ENCODE data around the gene CACNA1A.
A peak's percentile ranks its signal among the peaks of the same experiment; 100 is the strongest.

CACNA1A gene

GRCh38 chr19:13400296-13400695, 106.0 kb downstream of the CACNA1A start:
- Histone ChIP-seq H3K4me1 (ENCODE audit: control insufficient read depth, insufficient read depth, low read length) (no peaks in the 10 kb centered on the region), H3K4me3 (ENCODE audit: low read length) (no peak overlapping the region), H3K9me3 (ENCODE audit: control insufficient read depth, insufficient read depth, low read length) (no peaks in the 10 kb centered on the region), H3K36me3 (ENCODE audit: control insufficient read depth, insufficient read depth, low read length) (no peaks in the 10 kb centered on the region), H3K27me3 (ENCODE audit: control insufficient read depth, insufficient read depth, low read length) (no peaks in the 10 kb centered on the region), H3K27ac (ENCODE audit: low read length) (no peak overlapping the region)
- no peak for DNase-seq (ENCODE audit: low read depth, low spot score)

GRCh38 chr19:13399746-13400145, 106.5 kb downstream of the CACNA1A start:
- no peaks in the 10 kb centered on the region for H3K9me3 ChIP-seq (ENCODE audit: control insufficient read depth, insufficient read depth, low read length)
- DNase-seq (ENCODE audit: low read depth, low spot score): no peak
- H3K4me1 ChIP-seq (ENCODE audit: control insufficient read depth, insufficient read depth, low read length): no peaks in the 10 kb centered on the region
- no peaks in the 10 kb centered on the region for H3K36me3 ChIP-seq (ENCODE audit: control insufficient read depth, insufficient read depth, low read length)
- H3K27ac ChIP-seq (ENCODE audit: low read length): no peak overlapping the region
- H3K4me3 ChIP-seq (ENCODE audit: low read length): no peak overlapping the region
- no peaks in the 10 kb centered on the region for H3K27me3 ChIP-seq (ENCODE audit: control insufficient read depth, insufficient read depth, low read length)
- WGBS (ENCODE audit: insufficient coverage, insufficient read length): no CpG with 5 or more reads among the region's 5 CpGs

- no peaks in the 10 kb centered on the region for H3K27me3 ChIP-seq (ENCODE audit: control insufficient read depth, insufficient read depth, low read length)
Observed at GRCh38 chr19:13398780-13399726, 107.2 kb downstream of the CACNA1A start.

GRCh38 chr19:13398182-13398581, 108.1 kb downstream of the CACNA1A start:
- no peak overlapping the region for H3K27ac ChIP-seq (ENCODE audit: low read length)
- H3K36me3 ChIP-seq (ENCODE audit: control insufficient read depth, insufficient read depth, low read length): no peaks in the 10 kb centered on the region
- H3K9me3 ChIP-seq (ENCODE audit: control insufficient read depth, insufficient read depth, low read length): no peaks in the 10 kb centered on the region
- DNase-seq (ENCODE audit: low read depth, low spot score): no peak
- H3K4me1 ChIP-seq (ENCODE audit: control insufficient read depth, insufficient read depth, low read length): no peaks in the 10 kb centered on the region
- WGBS (ENCODE audit: insufficient coverage, insufficient read length): no CpG with 5 or more reads among the region's 4 CpGs
- no peak overlapping the region for H3K4me3 ChIP-seq (ENCODE audit: low read length)
- H3K27me3 ChIP-seq (ENCODE audit: control insufficient read depth, insufficient read depth, low read length): no peaks in the 10 kb centered on the region

More at GRCh38 chr19:13398780-13399726, 107.2 kb downstream of the CACNA1A start:
- H3K4me1 ChIP-seq (ENCODE audit: control insufficient read depth, insufficient read depth, low read length): no peaks in the 10 kb centered on the region
- H3K4me3 ChIP-seq (ENCODE audit: low read length): no peak overlapping the region
- DNase-seq (ENCODE audit: low read depth, low spot score): no peak
- no peak overlapping the region for H3K27ac ChIP-seq (ENCODE audit: low read length)
- WGBS (ENCODE audit: insufficient coverage, insufficient read length): no CpG with 5 or more reads among the region's 10 CpGs
- H3K36me3 ChIP-seq (ENCODE audit: control insufficient read depth, insufficient read depth, low read length): no peaks in the 10 kb centered on the region
- H3K9me3 ChIP-seq (ENCODE audit: control insufficient read depth, insufficient read depth, low read length): no peaks in the 10 kb centered on the region

GRCh38 chr19:13396250-13397080, 109.8 kb downstream of the CACNA1A start:
- no peak overlapping the region for H3K27ac ChIP-seq (ENCODE audit: low read length)
- no peak overlapping the region for H3K4me3 ChIP-seq (ENCODE audit: low read length)
- DNase-seq (ENCODE audit: low read depth, low spot score): peak; percentile 73
- H3K36me3 ChIP-seq (ENCODE audit: control insufficient read depth, insufficient read depth, low read length): no peaks in the 10 kb centered on the region
- no peaks in the 10 kb centered on the region for H3K4me1 ChIP-seq (ENCODE audit: control insufficient read depth, insufficient read depth, low read length)
- no peaks in the 10 kb centered on the region for H3K27me3 ChIP-seq (ENCODE audit: control insufficient read depth, insufficient read depth, low read length)
- no CpG with 5 or more reads among the region's 18 CpGs for WGBS (ENCODE audit: insufficient coverage, insufficient read length)
- H3K9me3 ChIP-seq (ENCODE audit: control insufficient read depth, insufficient read depth, low read length): no peaks in the 10 kb centered on the region

- no CpG with 5 or more reads among the region's 4 CpGs for WGBS (ENCODE audit: insufficient coverage, insufficient read length)
- no peaks in the 10 kb centered on the region for H3K36me3 ChIP-seq (ENCODE audit: control insufficient read depth, insufficient read depth, low read length)
- no peak overlapping the region for H3K27ac ChIP-seq (ENCODE audit: low read length)
- DNase-seq (ENCODE audit: low read depth, low spot score): no peak
- no peaks in the 10 kb centered on the region for H3K4me1 ChIP-seq (ENCODE audit: control insufficient read depth, insufficient read depth, low read length)
- no peaks in the 10 kb centered on the region for H3K27me3 ChIP-seq (ENCODE audit: control insufficient read depth, insufficient read depth, low read length)
- H3K4me3 ChIP-seq (ENCODE audit: low read length): no peak overlapping the region
- no peaks in the 10 kb centered on the region for H3K9me3 ChIP-seq (ENCODE audit: control insufficient read depth, insufficient read depth, low read length)
Observed at GRCh38 chr19:13382633-13382938, 123.7 kb downstream of the CACNA1A start.

- Histone ChIP-seq H3K36me3 (ENCODE audit: control insufficient read depth, insufficient read depth, low read length) (no peaks in the 10 kb centered on the region), H3K9me3 (ENCODE audit: control insufficient read depth, insufficient read depth, low read length) (no peaks in the 10 kb centered on the region), H3K4me3 (ENCODE audit: low read length) (no peak overlapping the region), H3K27me3 (ENCODE audit: control insufficient read depth, insufficient read depth, low read length) (no peaks in the 10 kb centered on the region), H3K4me1 (ENCODE audit: control insufficient read depth, insufficient read depth, low read length) (no peaks in the 10 kb centered on the region), H3K27ac (ENCODE audit: low read length) (no peak overlapping the region)
- DNase-seq (ENCODE audit: low read depth, low spot score): no peak
- WGBS (ENCODE audit: insufficient coverage, insufficient read length): no CpG with 5 or more reads among the region's 9 CpGs
Observed at GRCh38 chr19:13381827-13382632, 124.2 kb downstream of the CACNA1A start.

GRCh38 chr19:13376537-13376936, 129.7 kb downstream of the CACNA1A start:
- no peaks in the 10 kb centered on the region for H3K36me3 ChIP-seq (ENCODE audit: control insufficient read depth, insufficient read depth, low read length)
- H3K4me3 ChIP-seq (ENCODE audit: low read length): no peak overlapping the region
- no peaks in the 10 kb centered on the region for H3K4me1 ChIP-seq (ENCODE audit: control insufficient read depth, insufficient read depth, low read length)
- H3K27me3 ChIP-seq (ENCODE audit: control insufficient read depth, insufficient read depth, low read length): no peaks in the 10 kb centered on the region
- no peak for DNase-seq (ENCODE audit: low read depth, low spot score)
- no peak overlapping the region for H3K27ac ChIP-seq (ENCODE audit: low read length)
- no peaks in the 10 kb centered on the region for H3K9me3 ChIP-seq (ENCODE audit: control insufficient read depth, insufficient read depth, low read length)

GRCh38 chr19:13373599-13373998, 132.7 kb downstream of the CACNA1A start:
- no peak for DNase-seq (ENCODE audit: low read depth, low spot score)
- H3K36me3 ChIP-seq (ENCODE audit: control insufficient read depth, insufficient read depth, low read length): no peaks in the 10 kb centered on the region
- H3K4me3 ChIP-seq (ENCODE audit: low read length): no peak overlapping the region
- H3K27me3 ChIP-seq (ENCODE audit: control insufficient read depth, insufficient read depth, low read length): no peaks in the 10 kb centered on the region
- WGBS (ENCODE audit: insufficient coverage, insufficient read length): no CpG with 5 or more reads among the region's 3 CpGs
- H3K4me1 ChIP-seq (ENCODE audit: control insufficient read depth, insufficient read depth, low read length): no peaks in the 10 kb centered on the region
- no peaks in the 10 kb centered on the region for H3K9me3 ChIP-seq (ENCODE audit: control insufficient read depth, insufficient read depth, low read length)
- H3K27ac ChIP-seq (ENCODE audit: low read length): no peak overlapping the region

GRCh38 chr19:13370948-13371347, 135.3 kb downstream of the CACNA1A start:
- no CpG with 5 or more reads among the region's 5 CpGs for WGBS (ENCODE audit: insufficient coverage, insufficient read length)
- no peak overlapping the region for H3K4me3 ChIP-seq (ENCODE audit: low read length)
- DNase-seq (ENCODE audit: low read depth, low spot score): no peak
- H3K36me3 ChIP-seq (ENCODE audit: control insufficient read depth, insufficient read depth, low read length): no peaks in the 10 kb centered on the region
- H3K27ac ChIP-seq (ENCODE audit: low read length): no peak overlapping the region
- H3K9me3 ChIP-seq (ENCODE audit: control insufficient read depth, insufficient read depth, low read length): no peaks in the 10 kb centered on the region
- H3K4me1 ChIP-seq (ENCODE audit: control insufficient read depth, insufficient read depth, low read length): no peaks in the 10 kb centered on the region
- no peaks in the 10 kb centered on the region for H3K27me3 ChIP-seq (ENCODE audit: control insufficient read depth, insufficient read depth, low read length)

Measured in iPS DF 6.9 (cell line).